ENCODE measurements around the gene RAB10.

DNA sequence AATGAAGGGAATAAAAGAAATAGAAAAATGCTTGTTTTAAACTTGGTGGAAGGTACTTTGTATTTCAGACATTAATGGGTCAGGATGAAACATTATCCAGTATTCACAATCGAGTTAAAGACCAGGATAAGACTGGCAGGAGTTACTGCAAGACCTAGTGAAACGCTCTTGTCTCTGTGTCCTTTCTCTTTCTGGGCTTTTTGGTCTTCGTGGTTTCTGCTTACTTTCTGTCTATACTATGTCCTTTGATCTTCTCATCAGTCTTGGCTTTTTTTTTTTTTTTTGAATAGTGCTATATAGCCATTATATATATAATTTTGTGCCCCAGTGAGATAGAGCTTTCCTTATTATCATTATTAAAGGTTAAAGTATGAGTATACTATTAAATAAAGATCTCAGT, 96.9 kb downstream of the RAB10 start:
- TF ChIP-seq, protein P1, sequence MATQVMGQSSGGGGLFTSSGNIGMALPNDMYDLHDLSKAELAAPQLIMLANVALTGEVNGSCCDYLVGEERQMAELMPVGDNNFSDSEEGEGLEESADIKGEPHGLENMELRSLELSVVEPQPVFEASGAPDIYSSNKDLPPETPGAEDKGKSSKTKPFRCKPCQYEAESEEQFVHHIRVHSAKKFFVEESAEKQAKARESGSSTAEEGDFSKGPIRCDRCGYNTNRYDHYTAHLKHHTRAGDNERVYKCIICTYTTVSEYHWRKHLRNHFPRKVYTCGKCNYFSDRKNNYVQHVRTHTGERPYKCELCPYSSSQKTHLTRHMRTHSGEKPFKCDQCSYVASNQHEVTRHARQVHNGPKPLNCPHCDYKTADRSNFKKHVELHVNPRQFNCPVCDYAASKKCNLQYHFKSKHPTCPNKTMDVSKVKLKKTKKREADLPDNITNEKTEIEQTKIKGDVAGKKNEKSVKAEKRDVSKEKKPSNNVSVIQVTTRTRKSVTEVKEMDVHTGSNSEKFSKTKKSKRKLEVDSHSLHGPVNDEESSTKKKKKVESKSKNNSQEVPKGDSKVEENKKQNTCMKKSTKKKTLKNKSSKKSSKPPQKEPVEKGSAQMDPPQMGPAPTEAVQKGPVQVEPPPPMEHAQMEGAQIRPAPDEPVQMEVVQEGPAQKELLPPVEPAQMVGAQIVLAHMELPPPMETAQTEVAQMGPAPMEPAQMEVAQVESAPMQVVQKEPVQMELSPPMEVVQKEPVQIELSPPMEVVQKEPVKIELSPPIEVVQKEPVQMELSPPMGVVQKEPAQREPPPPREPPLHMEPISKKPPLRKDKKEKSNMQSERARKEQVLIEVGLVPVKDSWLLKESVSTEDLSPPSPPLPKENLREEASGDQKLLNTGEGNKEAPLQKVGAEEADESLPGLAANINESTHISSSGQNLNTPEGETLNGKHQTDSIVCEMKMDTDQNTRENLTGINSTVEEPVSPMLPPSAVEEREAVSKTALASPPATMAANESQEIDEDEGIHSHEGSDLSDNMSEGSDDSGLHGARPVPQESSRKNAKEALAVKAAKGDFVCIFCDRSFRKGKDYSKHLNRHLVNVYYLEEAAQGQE (IDR thresholded peaks at IDR 0.05; ENCODE audit: insufficient read depth in 1 of 2, low read depth in 2 of 2, low read length in 2 of 2): no peak
- no peak for TF ChIP-seq POLR2AphosphoS5 (IDR thresholded peaks at IDR 0.05; ENCODE audit: low read depth, low read length)

All from PFSK-1 (cell line).